WERI-Rb-1 (cell line): ENCODE results near the gene CDK16.

ENCODE experiments used
- DNase-seq: peaks from one replicate; pipeline ENCODE4 v3.0.0-alpha.2; 2020
- H3K27ac ChIP-seq: fragments of 250-450 bp; sonication (Bioruptor Pico); 2 replicates; pipeline ENCODE4 v1.5.1; 2020; ENCODE audit warnings: mild to moderate bottlenecking, moderate library complexity
- H3K27me3 ChIP-seq: fragments of 250-450 bp; sonication (Bioruptor Pico); 2 replicates; pipeline ENCODE4 v1.5.1; 2021; ENCODE audit warnings: mild to moderate bottlenecking, low read depth, moderate library complexity; ENCODE audit not compliant: insufficient read depth, severe bottlenecking
- H3K36me3 ChIP-seq: fragments of 250-450 bp; sonication (Bioruptor Pico); 2 replicates; pipeline ENCODE4 v1.5.1; 2020; ENCODE audit warnings: mild to moderate bottlenecking, moderate library complexity
- H3K4me3 ChIP-seq: 2 replicates; pipeline ENCODE4 v1.5.1; 2011; ENCODE audit warnings: low read depth, mild to moderate bottlenecking, control low read depth, low read length
- H3K9me3 ChIP-seq: fragments of 250-450 bp; sonication (Bioruptor Pico); 2 replicates; pipeline ENCODE4 v1.5.1; 2021; ENCODE audit warnings: mild to moderate bottlenecking, moderate library complexity; ENCODE audit not compliant: severe bottlenecking
- TF ChIP-seq, protein P1 (sequence below): IDR thresholded peaks from 2 replicates; pipeline ENCODE4 v1.5.1; 2011; ENCODE audit warnings: low read depth, mild to moderate bottlenecking, control low read depth, inconsistent platforms, low read length

CDK16 gene

DNA sequence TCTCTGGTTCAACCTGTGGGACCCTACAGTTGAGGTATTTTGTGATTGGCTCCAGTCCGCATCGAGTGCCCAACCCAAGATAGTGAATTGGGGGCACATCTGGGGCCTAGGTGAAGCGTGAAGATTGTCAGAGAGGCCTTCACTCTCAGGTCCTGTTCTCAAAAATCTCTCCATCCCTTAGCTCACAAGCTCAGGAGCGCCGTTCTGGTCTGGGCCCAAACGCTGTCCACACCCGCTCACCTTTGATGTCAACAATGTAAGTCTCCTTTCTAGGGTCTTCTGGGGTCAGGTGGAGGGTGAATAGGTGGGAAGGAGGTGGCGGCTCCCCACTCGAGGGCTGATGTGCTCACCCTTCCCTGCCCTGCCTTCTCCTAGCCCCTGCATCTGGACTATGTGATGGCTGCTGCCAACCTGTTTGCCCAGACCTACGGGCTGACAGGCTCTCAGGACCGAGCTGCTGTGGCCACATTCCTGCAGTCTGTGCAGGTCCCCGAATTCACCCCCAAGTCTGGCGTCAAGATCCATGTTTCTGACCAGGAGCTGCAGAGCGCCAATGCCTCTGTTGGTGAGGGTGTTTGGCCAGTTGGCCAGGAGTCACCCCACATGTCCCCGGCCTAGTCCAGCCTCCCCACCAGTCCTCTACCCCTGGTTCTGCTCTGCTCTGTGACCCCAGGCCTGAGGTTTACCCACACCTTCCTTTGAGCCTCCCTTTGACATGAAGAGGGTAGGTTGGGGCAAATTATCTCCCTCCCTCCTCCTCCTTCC, 7.6 kb upstream of the CDK16 start:
- peaks cover 94% of the 10 kb centered on the region for H3K36me3 ChIP-seq
- DNase-seq, result no peak
- TF ChIP-seq, protein P1, sequence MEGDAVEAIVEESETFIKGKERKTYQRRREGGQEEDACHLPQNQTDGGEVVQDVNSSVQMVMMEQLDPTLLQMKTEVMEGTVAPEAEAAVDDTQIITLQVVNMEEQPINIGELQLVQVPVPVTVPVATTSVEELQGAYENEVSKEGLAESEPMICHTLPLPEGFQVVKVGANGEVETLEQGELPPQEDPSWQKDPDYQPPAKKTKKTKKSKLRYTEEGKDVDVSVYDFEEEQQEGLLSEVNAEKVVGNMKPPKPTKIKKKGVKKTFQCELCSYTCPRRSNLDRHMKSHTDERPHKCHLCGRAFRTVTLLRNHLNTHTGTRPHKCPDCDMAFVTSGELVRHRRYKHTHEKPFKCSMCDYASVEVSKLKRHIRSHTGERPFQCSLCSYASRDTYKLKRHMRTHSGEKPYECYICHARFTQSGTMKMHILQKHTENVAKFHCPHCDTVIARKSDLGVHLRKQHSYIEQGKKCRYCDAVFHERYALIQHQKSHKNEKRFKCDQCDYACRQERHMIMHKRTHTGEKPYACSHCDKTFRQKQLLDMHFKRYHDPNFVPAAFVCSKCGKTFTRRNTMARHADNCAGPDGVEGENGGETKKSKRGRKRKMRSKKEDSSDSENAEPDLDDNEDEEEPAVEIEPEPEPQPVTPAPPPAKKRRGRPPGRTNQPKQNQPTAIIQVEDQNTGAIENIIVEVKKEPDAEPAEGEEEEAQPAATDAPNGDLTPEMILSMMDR, result no peak

DNA sequence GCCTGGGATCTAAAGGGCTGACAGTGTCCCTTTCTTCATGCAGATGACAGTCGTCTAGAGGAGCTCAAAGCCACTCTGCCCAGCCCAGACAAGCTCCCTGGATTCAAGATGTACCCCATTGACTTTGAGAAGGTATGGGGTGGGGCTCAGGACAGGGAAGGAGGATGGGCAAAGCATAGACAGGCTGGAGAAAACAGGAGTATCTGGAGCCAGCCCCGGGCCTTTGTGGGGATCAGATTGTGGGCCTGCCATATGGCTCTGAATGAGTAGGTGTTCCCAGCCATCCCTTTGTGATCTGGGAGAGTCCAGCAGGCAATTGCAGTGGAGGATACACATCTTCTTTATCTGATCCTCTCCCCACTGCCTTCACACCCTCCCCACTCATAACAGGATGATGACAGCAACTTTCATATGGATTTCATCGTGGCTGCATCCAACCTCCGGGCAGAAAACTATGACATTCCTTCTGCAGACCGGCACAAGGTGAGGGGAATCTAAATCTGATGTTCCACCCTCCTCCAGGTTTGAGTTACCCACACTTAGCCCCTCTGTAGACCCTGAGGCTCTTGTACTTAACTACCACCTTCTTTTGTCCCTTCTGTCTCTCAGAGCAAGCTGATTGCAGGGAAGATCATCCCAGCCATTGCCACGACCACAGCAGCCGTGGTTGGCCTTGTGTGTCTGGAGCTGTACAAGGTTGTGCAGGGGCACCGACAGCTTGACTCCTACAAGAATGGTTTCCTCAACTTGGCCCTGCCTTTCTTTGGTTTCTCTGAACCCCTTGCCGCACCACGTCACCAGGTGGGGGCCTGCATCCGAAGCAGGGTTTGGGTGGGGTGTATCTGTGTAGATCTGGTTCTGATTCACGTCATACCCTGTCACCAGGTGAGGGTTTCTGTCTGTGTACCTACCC, 5.8 kb upstream of the CDK16 start:
- no peak for DNase-seq
- TF ChIP-seq, protein P1, result no peak
- no peak overlapping the region for H3K4me3 ChIP-seq
- H3K36me3 ChIP-seq, result peaks cover 89% of the 10 kb centered on the region
- H3K27ac ChIP-seq, result no peak overlapping the region
- H3K9me3 ChIP-seq, result no peaks in the 10 kb centered on the region
- no peaks in the 10 kb centered on the region for H3K27me3 ChIP-seq

More for the DNA sequence above, 7.6 kb upstream of the CDK16 start:
- no peak overlapping the region for H3K4me3 ChIP-seq
- no peaks in the 10 kb centered on the region for H3K27me3 ChIP-seq
- no peaks in the 10 kb centered on the region for H3K9me3 ChIP-seq
- no peak overlapping the region for H3K27ac ChIP-seq

DNA sequence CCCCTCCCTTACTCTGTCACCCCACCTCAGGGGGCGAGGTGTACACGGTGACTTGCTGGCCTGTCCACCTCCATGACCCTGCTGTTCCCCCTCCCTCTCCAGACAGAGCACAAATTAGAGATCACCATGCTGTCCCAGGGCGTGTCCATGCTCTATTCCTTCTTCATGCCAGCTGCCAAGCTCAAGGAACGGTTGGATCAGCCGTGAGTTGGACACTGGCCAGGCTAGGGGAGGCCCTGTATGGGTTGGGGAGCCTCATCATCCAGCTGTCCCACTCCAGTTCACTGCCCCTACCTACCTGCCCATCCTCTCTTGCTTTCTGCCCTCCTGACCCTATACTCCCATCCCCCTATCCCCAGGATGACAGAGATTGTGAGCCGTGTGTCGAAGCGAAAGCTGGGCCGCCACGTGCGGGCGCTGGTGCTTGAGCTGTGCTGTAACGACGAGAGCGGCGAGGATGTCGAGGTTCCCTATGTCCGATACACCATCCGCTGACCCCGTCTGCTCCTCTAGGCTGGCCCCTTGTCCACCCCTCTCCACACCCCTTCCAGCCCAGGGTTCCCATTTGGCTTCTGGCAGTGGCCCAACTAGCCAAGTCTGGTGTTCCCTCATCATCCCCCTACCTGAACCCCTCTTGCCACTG, 3.9 kb upstream of the CDK16 start:
- Histone ChIP-seq H3K36me3 (peaks cover 73% of the 10 kb centered on the region), H3K9me3 (no peaks in the 10 kb centered on the region), H3K27me3 (no peaks in the 10 kb centered on the region), H3K27ac (no peak overlapping the region), H3K4me3 (no peak overlapping the region)
- TF ChIP-seq, protein P1, result no peak
- no peak for DNase-seq

DNA sequence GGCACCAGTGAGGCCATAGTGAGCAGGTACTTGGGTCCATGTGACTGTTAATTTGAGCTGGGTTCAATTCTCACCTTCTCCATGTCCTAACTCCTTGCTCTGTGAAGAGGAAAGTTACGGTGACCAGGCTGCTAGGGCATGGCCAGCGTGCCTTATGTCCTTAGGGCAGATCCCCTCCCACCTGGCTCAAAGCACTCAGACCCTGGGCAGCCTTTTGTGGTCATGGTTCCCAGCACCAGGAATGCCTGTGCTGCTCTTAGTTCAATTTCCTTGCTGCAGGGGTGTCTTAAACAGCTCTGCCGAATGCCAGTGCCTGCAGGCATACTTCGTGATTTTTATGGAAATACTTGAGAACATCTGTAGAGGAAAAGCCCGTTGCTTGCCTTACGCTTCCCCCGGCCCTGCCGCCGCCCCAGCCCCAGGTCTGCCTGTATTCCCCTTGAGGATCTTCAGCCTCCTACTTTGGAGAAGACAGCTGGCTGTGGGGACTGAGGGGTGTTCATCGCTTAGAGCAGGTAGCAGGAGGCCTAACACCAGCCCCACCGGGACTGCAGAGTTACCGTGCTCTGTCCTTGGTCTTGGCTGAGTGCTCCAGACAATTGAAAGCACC, 3.1 kb upstream of the CDK16 start:
- DNase-seq, result no peak
- H3K4me3 ChIP-seq, result no peak overlapping the region
- no peaks in the 10 kb centered on the region for H3K27me3 ChIP-seq
- TF ChIP-seq, protein P1, result no peak
- H3K9me3 ChIP-seq, result no peaks in the 10 kb centered on the region
- peaks cover 65% of the 10 kb centered on the region for H3K36me3 ChIP-seq
- H3K27ac ChIP-seq, result peak overlapping the region; percentile 73; the same call in 1 of the 2 replicates

DNA sequence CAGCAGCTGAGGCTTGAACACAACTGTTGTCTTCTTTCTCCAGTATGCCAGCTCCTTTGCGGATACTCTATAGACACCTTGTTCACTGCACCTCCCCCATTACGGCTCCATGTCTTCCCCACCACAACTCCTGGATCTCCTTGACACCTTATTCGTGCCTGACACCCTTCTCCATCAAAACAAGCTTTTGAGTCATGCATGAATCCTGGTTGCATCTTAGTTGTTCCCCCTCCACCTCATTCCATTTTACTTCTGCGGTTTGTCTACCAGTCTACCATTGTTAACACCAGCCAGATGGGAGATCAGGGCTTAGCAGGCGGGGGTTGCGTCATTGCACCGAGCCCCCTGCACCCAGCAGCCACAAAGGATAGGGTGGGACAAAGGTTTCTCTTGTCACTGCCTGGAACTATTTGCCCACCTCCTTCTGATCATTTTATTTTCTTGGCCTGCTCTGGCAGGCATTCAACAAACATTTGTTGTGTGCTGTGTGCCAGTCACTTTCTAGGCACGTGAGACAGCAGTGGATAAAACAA, 2.0 kb upstream of the CDK16 start:
- TF ChIP-seq, protein P1, result no peak
- Histone ChIP-seq H3K4me3 (no peak overlapping the region), H3K9me3 (no peaks in the 10 kb centered on the region), H3K36me3 (peaks cover 62% of the 10 kb centered on the region), H3K27ac (peak overlapping the region; percentile 73), H3K27me3 (no peaks in the 10 kb centered on the region)
- peak; percentile 40 for DNase-seq
